Hypothalamus (tissue), 51 donors: ENCODE data around the gene TACC2.
"Not testable (repeated sequence)": the region's sequence is repeated elsewhere in the genome, so short reads cannot be mapped to it uniquely, and the experiment has no call there.

Source experiments
- DNase-seq, 51 donors: peaks; one replicate each; lab custom pipeline; 2025; lab: John Stamatoyannopoulos, UW

The TACC2 gene

GRCh38 chr10:122182308-122182707 lies 193.3 kb downstream of the TACC2 start:
- no peak for DNase-seq

- no peak for DNase-seq
Measured at GRCh38 chr10:122184254-122184653, 195.3 kb downstream of the TACC2 start.

GRCh38 chr10:122185643-122186042 lies 196.7 kb downstream of the TACC2 start:
- no peak for DNase-seq

- DNase-seq = no peak
Measured at GRCh38 chr10:122186816-122187810, 198.2 kb downstream of the TACC2 start.

- no peak for DNase-seq
Measured at GRCh38 chr10:122188706-122189105, 199.7 kb downstream of the TACC2 start.

GRCh38 chr10:122189185-122189584 lies 200.2 kb downstream of the TACC2 start:
- no peak for DNase-seq

- no peak for DNase-seq
Measured at GRCh38 chr10:122190176-122190943, 201.4 kb downstream of the TACC2 start.

GRCh38 chr10:122191936-122192541 lies 203.1 kb downstream of the TACC2 start:
- DNase-seq = peak in 39 of 51 donors; percentile 5 to 74 (median 36)

- DNase-seq = no peak
Measured at GRCh38 chr10:122194251-122194650, 205.3 kb downstream of the TACC2 start.

GRCh38 chr10:122196218-122196617 lies 207.3 kb downstream of the TACC2 start:
- DNase-seq = no peak

GRCh38 chr10:122197611-122198222 lies 208.8 kb downstream of the TACC2 start:
- DNase-seq = no peak

GRCh38 chr10:122198631-122199030 lies 209.7 kb downstream of the TACC2 start:
- DNase-seq = no peak

GRCh38 chr10:122199070-122199469 lies 210.1 kb downstream of the TACC2 start:
- DNase-seq = no peak

- no peak for DNase-seq
Measured at GRCh38 chr10:122199689-122200088, 210.7 kb downstream of the TACC2 start.

- no peak for DNase-seq
Measured at GRCh38 chr10:122201401-122201800, 212.4 kb downstream of the TACC2 start.

GRCh38 chr10:122203180-122203579 lies 214.2 kb downstream of the TACC2 start:
- not testable (repeated sequence) for DNase-seq

- DNase-seq = no peak
Measured at GRCh38 chr10:122204691-122205489, 215.9 kb downstream of the TACC2 start.

GRCh38 chr10:122206471-122207065 lies 217.6 kb downstream of the TACC2 start:
- DNase-seq = no peak

GRCh38 chr10:122207163-122207562 lies 218.2 kb downstream of the TACC2 start:
- no peak for DNase-seq
